SK-N-SH treated with all-trans-retinoic acid at 6 μM for 48 hours (cell line): ENCODE data around the gene SIM2.

Experiments
- RARB ChIP-seq: fragments of 250-450 bp; sonication (Bioruptor Pico); IDR thresholded peaks from 2 replicates; pipeline ENCODE4 v1.8.0; 2021; ENCODE audit warnings: mild to moderate bottlenecking, moderate library complexity
- ZNF70 ChIP-seq: fragments of 450-650 bp; formaldehyde crosslinking; IDR thresholded peaks from 2 replicates; pipeline ENCODE4 v1.5.0; 2020; ENCODE audit warnings: mild to moderate bottlenecking, moderate library complexity

DNA sequence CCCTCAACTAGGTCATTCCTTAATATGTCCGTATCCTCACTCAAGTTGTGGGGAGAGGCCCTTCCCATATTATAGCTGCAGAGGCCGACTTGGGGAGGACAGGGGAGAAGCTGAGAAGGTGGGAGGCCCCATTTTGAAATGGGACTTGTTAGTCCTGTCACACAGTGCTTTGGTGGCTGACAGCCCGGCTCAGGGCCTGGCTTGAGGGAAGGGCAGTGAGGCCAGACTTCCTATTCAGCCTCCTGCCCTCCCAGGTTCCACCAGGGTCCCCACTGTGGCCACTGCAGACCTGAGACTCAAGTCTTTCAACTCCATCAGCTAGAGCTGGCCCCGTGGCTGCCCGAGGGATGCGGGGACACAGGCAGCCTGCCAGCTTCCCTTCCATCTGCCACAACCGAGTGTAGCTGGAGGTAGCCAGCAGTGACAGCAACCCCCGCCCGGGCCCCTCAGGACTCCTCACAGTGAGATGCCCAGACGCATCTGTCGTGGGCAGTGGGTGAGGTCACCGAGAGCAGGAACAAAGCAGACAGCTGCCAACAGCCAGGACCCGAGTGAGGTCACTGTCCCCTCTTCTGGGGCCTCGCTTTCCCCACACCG, 36.9 kb downstream of the SIM2 start:
- TF ChIP-seq RARB (CRISPR knock-in tag), result no peak
- TF ChIP-seq ZNF70 (CRISPR knock-in tag), result no peak
